ENCODE results near the gene AQP12A.
"Not testable (repeated sequence)": the region's sequence is repeated elsewhere in the genome, so short reads cannot be mapped to it uniquely, and the experiment has no call there.

The AQP12A gene

DNA sequence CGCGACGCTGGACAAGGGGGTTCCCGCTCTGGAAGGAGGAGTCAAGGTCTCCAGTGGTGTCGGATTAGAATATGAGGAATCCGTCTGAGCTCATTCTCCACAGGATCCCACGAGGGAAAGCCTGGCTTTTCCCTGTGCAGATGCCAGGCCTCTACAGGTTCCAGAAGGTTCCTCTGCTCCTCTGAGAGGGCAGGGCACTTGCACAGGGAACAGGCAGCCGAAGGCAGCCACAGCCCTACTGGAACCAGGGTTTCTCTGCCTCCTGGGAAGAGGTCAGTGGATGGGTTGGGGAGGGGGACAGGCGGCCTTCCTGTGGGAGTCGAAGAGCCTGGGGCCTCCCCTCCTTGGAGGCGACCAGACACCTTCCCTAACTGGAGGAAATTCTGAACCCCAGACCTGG is 1.7 kb upstream of the AQP12A start:
- no peak for DNase-seq

DNA sequence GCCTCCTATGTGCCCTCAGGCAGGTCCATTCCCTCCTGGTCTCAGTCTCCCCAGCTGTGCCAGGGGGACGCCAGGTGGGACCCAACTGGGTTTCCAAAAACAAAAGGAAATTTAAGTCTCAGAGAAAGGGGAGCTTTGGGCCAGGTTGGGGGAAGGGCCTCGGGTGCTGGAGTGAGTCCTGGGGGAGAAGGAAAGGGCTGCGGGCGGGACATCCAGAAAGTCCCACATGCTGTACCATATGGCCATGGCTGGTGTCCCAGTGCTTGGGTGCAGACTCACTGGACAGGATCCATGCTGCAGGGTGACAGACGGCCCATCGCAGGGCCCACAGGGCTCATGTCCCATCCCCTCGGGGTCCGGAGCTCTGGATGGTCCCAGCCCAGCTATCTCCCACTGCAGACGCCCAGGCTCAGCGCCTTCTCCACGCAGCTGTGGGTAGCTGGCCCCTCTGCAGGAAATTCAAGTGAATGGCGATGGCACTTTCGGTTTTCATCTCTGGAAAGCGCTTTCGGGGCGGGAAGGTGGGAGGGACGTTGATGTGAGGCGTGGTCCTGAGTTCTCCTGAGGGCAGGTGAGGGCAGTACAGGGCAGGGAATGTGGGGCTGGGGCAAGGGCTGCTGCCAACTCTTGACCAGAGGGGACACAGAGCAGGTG is 1.1 kb upstream of the AQP12A start:
- not testable (repeated sequence) for DNase-seq

DNA sequence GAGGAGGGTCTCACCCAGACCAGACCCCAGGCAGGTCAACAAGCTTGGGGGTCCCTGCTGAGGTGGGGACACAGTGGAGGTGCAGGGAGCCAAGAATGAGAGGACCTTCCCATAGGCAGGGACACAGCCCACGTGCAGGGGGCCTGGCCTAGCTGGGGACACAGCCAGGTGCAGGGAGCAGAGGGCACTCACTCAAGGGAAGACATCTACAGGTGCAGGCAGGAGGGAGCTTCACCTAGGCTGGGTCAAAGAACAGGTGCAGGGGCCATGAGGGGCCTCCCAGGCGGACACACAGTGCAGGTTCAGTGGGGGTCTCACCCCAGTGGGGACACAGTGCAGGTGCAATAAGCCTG is 615 bp upstream of the AQP12A start:
- not testable (repeated sequence) for DNase-seq

- DNase-seq: not testable (repeated sequence)
These were observed 1.2 kb downstream of the AQP12A start for GRCh38 chr2:240692583-240693561.

GRCh38 chr2:240694304-240694703 is 2.6 kb downstream of the AQP12A start:
- DNase-seq: not testable (repeated sequence)

DNA sequence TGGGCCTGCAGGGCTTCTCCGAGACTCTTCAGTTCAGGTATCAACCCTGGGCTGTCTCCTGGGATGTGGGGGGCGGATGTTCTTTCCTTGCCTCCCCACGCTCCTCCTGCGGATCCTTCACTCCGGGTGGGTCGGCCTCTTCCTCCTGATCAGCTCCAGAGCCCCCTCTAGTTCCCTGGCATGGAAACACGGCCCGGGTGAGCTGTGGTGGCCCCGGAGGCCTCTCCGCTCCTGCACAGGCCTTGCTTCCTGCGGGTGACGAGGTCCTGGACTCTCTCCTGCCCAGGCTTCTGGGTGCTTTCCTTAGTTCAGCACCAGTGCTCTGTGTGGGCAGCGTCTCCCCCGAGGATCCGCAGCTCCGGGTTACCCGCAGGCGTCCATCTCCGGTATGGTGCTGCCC is 3.9 kb downstream of the AQP12A start:
- not testable (repeated sequence) for DNase-seq

DNA sequence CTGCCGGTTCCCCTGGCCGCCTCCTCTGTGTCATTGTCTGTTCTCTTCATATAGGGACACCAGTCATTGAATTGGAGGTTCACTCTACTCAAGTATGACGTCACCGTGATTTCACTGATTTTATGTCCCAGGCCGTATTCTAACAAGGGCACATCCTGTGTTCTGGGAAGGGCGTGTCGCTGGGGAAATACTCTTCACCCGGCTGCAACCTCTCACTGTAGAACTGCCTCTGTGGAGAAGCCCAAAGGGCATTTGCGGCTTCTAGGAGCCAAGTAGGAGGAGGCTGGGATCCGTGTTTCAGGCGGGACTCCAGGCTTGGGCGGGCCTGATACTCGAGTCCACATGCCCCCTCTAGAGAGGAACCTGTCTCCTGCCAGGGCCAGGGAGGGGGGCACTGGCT is 4.8 kb downstream of the AQP12A start:
- not testable (repeated sequence) for DNase-seq

DNA sequence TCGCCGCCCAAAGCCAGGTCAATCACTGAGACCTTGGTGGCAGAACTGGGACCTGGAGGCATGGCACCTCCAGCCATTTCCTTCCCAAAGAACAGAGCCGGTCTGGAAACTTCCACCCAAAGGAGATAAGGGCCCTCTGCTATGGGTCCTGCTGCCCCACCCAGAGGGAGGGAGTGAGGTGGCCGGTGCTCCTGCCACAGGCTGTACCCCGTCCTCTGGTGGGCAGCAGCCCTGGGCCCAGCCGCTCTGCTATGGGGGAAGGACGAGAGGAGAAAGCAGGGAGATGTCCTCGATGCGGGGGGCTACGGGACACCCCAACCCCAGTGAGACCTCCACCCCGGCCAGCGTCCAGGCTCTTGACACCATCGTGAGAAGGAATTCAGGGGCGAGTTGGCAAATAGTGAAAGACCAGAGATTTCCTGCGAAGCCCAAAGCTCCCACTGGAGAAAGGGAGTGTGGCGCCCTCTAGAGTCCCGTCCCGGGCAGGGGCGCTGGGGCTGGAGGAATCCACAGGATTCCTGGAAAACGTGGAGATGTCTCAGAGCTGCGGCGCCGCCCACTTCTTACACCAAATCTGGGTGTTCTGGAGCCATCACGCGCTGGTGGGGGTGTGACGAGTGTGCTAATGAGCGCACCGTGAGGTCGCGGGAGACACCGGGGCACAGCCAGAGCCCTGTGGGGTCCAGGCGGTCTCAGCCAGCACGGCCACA is 7.3 kb downstream of the AQP12A start:
- DNase-seq: not testable (repeated sequence)

GRCh38 chr2:240699835-240700234 is 8.2 kb downstream of the AQP12A start:
- not testable (repeated sequence) for DNase-seq

DNA sequence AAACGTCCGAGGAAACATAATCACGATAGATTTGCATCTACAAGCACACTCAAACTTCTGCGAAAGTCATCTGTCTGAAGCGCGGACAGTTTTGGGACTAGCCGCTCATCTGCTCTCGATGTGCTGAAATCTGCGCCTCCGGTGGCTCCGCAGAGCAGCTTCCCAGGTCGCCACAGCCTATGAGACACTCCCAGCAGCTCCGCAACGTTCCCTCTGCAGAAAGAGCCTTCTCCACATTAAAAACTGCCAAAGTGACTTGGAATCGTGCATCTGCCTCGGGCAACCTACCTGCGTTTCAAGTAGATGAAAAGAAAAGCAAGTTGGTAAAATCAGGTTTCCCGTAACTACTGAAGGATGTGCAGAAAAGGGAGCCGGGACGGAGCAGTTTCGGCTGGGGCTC is 8.9 kb downstream of the AQP12A start:
- DNase-seq: not testable (repeated sequence)

DNA sequence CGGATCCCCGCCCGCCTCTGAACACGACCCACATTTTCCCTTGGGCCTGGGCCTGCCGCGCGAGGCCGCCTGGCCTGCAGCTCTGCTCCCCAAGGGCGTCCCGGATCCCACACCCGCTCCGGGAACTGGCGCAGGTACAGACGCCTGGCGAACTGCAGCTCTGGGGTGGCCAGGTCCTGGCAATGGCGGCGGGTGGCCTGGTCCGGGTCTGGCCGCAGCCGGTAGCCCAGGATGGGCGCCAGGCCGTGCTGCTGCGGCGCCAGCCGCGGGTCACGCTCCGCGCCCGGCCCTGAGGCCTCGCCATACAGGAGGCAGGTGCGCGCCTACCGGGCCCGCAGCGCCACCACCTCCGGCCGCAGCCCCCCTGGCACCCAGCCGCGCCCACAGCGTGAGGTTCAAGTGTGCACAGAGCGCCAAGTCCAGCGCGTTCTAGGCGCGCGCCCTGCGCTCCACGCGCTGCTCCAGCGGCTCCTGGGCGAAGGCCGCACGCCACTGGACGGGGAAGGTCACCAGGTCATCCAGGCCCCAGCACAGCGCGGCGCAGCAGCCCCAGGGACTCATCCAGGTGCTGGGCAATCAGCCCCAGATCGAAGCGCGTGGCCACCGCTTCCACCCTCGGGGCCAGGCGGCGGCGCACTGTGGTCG is 9.5 kb downstream of the AQP12A start:
- DNase-seq: no peak

DNA sequence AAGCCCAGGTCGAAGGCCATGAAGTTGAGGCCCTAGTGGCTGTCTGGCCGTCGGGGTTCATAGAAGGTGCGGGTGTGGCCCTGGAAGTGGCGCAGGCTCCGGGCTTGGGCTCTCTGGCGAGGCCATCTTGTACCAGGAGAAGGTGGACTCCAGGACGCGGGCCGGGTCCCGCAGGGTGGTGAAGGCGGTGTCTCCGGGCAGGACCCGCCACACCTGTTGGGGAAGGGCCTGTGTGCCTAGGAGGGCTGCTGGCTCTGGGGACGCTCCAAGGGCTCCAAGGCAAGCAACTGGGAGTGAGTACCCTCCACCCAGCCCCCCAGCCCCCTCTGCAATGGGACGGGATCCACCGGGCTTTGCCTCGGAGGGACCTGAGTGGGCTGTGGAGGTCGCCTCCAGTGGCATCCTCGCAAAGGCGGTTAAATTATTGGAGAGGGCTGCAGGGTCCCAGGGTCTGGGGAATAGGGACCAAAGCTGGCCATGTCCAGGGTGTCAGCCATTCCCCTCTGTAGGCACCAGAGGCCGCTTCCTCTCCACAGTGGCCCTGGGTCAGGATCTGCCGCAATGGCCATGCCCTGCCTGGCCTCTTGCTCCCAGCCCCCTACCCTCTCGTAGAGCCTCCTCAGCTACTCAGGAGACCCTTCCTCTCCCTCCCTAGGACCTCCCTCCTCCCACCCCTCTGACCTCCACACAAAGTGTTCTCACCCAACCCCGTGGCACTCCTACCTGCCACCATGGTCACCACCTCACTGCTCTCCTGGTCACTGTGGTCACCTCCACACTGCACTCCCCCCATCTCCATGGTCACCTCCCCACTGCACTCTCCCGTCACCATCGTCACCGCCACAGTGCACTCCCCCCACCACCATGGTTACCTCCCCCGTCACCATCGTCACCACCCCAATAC is 10.3 kb downstream of the AQP12A start:
- DNase-seq: no peak

GRCh38 chr2:240702640-240703011 is 11.0 kb downstream of the AQP12A start:
- DNase-seq: no peak

DNA sequence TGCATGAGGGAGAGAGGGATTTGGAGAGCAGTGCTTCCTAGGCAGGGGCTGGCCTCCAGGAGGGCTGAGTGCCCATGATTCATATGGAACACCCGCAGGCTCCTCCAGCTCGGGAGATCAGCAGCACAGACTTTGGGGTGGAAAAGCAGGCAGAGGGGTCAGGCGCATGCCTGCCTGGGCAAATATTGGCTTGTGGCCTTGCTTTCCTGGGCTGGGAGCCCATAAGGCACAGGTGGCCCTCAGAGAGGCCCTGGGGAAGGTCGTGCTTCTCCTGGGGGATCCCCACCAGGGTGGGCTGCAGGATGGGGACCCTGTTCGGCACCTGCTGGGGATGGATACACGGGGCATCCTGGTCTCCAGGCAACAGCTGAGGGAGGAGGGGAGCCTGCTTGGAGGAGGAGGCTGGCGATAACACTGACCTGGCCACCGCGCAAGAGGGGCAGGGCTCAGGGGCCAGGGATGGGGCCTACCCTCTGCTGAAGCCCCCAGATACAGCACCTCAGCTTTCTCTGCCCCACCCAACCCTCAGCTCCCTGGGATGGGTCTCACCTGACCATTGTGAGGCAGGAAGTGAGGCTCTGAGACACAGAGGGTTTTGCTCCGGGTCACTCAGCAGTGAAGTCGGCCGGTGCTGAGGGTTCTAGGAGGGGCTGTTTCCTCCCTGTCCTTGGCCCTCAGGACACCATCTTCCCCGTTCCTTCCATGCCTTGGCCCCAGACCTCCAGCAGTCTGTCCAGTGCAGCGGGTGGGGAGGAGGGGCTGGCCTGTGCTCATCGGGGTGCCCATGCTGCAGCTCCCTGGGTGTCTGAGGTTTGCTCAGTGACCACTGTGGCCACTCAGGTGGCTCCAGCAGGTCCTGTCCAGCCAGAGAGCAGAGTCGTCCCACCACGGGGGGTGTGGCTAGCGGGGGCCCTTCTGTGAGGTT is 12.0 kb downstream of the AQP12A start:
- DNase-seq: no peak

DNA sequence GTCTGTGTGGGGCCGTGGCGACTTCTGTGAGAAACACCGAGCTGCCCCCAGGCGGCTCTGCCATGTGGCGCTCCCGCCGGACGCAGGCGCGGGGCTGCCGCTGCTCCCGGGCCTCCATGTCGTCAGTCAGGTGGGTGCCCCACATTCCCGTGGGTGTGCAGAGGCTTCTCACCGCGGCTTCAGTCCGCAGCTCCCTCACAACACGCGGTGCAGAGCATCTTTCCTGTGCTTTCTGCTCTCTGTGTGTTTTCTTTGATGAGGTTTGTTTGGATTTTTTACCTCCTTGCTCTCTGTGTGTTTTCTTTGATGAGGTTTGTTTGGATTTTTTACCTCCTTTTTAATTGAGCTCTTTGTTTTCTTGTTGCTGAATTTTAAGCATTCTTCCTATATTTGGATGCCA is 13.0 kb downstream of the AQP12A start:
- no peak for DNase-seq

DNA sequence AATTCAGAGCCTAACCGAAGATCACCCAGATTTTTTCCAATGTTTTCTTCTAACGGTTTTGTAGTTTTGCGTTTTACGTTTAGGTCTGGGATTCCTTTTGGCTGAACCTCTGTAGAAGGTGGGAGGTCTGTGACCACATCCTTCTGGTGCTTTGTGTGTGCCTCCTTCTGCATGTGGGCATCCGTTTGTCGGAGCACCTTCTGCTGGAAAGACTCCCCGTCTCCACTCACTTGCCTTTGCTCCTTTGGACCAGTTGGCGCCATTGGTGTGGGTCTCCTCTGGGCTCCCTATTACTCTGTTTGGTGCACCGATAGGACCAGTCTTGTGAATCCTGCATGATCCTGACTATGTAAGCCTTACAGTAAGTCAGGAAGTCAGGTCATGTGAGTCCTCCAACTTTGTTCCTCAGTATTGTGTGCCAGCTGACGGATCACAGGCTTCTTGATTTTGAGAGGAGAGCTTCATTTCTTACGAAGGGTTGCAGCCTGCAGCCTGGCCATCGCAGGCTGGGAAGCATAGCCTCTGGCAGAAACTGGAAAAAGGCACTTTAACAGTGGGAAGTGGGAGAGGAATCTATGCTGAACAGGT is 13.6 kb downstream of the AQP12A start:
- DNase-seq: no peak

DNA sequence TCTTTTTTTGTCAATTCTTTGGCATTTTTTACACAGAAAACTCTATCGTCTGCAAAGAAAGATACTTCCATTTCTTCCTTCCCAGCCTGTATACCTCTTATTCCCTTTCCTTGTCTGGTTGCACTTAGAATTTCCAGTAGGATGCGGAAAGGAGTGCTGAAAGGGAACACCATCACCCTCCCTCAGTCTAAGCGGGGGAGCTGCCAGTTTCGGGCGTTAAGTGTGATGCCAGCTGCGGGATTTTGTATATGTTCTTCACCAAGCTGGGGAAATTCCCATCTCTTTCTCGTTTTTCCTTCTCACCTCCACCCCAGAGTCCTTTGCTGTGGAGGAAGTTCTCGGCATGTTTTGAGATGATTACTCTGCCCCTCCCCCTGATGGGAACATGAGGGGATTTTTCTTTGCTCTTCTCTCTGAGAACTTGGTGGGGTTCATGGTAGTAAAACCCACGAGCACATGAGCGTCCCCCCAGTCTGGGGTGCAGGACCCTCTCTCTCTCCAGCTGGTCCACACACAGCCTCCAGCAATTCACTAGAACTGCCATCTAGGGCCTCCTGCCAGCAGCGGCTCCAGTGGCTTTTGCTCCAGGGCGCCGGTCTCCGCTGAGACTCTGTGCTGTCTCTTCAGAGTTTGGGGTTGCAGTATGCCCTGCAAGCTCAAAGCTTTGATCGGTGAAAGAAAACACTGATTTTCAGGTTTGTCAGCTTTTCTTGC is 15.5 kb downstream of the AQP12A start:
- no peak for DNase-seq

DNA sequence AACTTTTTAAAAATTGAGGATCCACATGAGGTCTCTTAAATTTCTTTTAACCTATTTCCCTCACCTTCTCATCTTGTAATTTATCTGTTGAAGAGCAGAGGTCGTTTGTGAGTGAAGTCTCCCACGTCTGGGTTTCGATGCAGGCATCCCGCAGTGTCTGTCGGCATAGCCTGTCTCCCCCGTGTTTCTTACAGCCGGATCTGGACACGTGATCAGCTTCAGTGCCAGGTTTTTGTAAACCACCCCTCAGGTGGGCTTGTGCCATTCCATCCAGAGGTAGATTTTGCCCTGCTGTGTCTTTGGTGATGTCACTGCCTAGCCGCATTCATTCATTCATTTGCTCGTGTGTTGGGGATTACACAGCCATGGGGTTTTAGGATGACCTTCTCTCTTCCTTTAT is 16.2 kb downstream of the AQP12A start:
- DNase-seq: no peak

DNA sequence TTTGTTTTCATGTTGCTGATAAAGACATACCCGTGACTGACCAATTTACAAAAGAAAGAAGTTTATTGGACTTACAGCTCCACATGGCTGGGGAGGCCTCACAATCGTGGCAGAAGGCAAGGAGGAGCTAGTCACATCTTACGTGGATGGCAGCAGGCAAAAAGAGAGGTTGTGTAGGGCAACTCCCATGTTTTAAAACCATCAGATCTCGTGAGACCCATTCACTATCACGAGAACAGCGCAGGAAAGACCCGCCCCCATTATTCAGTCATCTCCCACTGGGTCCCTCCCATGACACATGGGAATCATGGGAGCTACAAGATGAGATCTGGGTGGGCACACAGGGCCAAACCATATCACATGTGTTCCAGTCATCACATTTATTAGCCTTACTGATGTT is 16.8 kb downstream of the AQP12A start:
- no peak for DNase-seq

DNA sequence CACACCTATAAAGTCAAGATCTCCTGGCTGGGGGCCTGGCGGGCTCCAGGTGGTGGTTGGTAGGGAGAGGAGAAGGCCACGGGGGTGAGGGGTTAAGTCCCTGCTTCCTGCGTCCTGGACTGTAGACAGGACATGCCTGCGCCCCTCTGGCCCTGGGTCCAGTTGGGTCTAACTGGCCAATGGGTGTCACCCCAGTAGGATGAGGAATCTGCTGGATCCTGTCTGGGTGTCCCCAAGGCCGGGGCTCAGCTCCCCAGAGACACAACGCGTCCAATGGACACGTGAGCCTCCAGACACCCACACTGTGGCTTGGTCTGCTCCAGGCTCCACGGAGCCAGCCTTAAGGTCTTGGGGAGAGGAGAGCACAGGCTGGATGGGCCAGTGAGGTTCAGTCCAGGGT is 19.6 kb downstream of the AQP12A start:
- no peak for DNase-seq
